PFSK-1 (cell line): ENCODE data around the gene HS3ST4.

Source experiments
- FOXP2 ChIP-seq: optimal IDR thresholded peaks from 2 replicates; pipeline ENCODE3; 2011; ENCODE audit warnings: borderline replicate concordance, control low read depth, inconsistent platforms; ENCODE audit not compliant: insufficient read depth; ENCODE audit errors: extremely low read length, extremely low read depth
- POLR2AphosphoS5 ChIP-seq: IDR thresholded peaks from 2 replicates; pipeline ENCODE4 v1.6.1; 2012; ENCODE audit warnings: low read depth, mild to moderate bottlenecking, control low read depth, low read length, moderate library complexity
- TAF1 ChIP-seq: IDR thresholded peaks from 2 replicates; pipeline ENCODE4 v1.6.1; 2012; ENCODE audit warnings: low read length, control low read depth, borderline replicate concordance; ENCODE audit not compliant: insufficient read depth
- TF ChIP-seq, protein P1 (sequence below), 2 experiments: IDR thresholded peaks; 2 replicates each; pipeline versions ENCODE4 v1.6.1 to v1.8.0; 2011 to 2012; ENCODE audit warnings: low read depth in 2 of 2, low read length in 2 of 2, control low read depth in 1 of 2, inconsistent platforms in 1 of 2, mild to moderate bottlenecking in 1 of 2, moderate library complexity in 1 of 2; ENCODE audit not compliant: insufficient read depth in 1 of 2

DNA sequence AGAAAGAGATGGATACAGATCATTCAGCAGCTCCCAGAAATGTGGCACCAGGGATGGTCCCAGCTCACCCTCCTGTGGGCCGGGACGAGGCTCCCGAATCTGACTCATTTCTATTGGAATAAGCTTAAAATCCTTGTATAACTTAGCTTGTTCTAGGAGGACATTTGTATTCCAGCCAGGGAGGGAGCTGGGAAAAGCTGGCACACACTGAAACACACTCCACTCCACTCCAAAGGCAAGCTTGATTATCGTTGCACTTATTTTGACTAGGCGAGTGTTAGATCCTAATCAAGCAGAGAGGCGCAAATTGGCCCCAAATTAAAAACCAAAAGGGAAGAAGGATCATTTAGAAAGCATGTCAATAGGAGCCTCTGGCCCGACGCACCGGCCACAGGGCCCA lies 339.5 kb downstream of the HS3ST4 start:
- TF ChIP-seq POLR2AphosphoS5 (no peak), FOXP2 (no peak), TAF1 (no peak)
- TF ChIP-seq, protein P1, sequence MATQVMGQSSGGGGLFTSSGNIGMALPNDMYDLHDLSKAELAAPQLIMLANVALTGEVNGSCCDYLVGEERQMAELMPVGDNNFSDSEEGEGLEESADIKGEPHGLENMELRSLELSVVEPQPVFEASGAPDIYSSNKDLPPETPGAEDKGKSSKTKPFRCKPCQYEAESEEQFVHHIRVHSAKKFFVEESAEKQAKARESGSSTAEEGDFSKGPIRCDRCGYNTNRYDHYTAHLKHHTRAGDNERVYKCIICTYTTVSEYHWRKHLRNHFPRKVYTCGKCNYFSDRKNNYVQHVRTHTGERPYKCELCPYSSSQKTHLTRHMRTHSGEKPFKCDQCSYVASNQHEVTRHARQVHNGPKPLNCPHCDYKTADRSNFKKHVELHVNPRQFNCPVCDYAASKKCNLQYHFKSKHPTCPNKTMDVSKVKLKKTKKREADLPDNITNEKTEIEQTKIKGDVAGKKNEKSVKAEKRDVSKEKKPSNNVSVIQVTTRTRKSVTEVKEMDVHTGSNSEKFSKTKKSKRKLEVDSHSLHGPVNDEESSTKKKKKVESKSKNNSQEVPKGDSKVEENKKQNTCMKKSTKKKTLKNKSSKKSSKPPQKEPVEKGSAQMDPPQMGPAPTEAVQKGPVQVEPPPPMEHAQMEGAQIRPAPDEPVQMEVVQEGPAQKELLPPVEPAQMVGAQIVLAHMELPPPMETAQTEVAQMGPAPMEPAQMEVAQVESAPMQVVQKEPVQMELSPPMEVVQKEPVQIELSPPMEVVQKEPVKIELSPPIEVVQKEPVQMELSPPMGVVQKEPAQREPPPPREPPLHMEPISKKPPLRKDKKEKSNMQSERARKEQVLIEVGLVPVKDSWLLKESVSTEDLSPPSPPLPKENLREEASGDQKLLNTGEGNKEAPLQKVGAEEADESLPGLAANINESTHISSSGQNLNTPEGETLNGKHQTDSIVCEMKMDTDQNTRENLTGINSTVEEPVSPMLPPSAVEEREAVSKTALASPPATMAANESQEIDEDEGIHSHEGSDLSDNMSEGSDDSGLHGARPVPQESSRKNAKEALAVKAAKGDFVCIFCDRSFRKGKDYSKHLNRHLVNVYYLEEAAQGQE (IDR thresholded peaks at IDR 0.05; ENCODE audit: insufficient read depth in 1 of 2, low read depth in 2 of 2, low read length in 2 of 2), result no peak
